Left ventricle myocardium inferior (tissue), 1 donor: Measurements from ENCODE around the gene TSHZ2. TPM values are rescaled to one million over a fixed set of nuclear protein-coding genes. Genes with fewer than 3 reads are reported as not detected.
"Not testable (repeated sequence)": the region's sequence is repeated elsewhere in the genome, so short reads cannot be mapped to it uniquely, and the experiment has no call there.

Experiments used
- DNase-seq: peaks from one replicate; pipeline ENCODE4 v3.0.0-alpha.2; 2020
- H3K27ac ChIP-seq: fragments of 200-600 bp; replicated peaks from 2 replicates; pipeline ENCODE4 v1.8.0; 2021
- H3K27me3 ChIP-seq: fragments of 200-600 bp; 2 replicates; pipeline ENCODE4 v1.8.0; 2021; ENCODE audit warnings: low read depth
- H3K36me3 ChIP-seq: fragments of 200-600 bp; 2 replicates; pipeline ENCODE4 v1.8.0; 2021
- H3K4me1 ChIP-seq: fragments of 200-600 bp; 2 replicates; pipeline ENCODE4 v1.8.0; 2021
- H3K4me3 ChIP-seq: fragments of 200-600 bp; 2 replicates; pipeline ENCODE4 v1.8.0; 2021; ENCODE audit warnings: mild to moderate bottlenecking, moderate library complexity
- H3K9me3 ChIP-seq: fragments of 200-600 bp; replicated peaks from 2 replicates; pipeline ENCODE4 v1.8.0; 2021
- intact Hi-C: fragments of 100-400 bp; cut with micrococcal nuclease; formaldehyde crosslinking; loops from one replicate; pipeline ENCODE4 v1.11.0; 2022
- total RNA-seq: library from RNA; stranded (reverse); fragmentation: NEBNext Ultra II Directional; extraction: Animal tissue kit (Norgen Biotek cat#: 25700); gene quantifications from one replicate; pipeline ENCODE4 v1.2.1, GENCODE V29; 2021
- TF ChIP-seq, protein P1 (sequence below): fragments of 200-600 bp; IDR thresholded peaks from 2 replicates; pipeline ENCODE4 v1.8.0; 2021; ENCODE audit warnings: antibody characterized with exemption, mild to moderate bottlenecking, borderline replicate concordance
- donor health status: DM: no; HTN: yes; CAD: no; lungs with severe emphysema.

Gene TSHZ2
- total RNA-seq, 1 donor from 2014 or later: 3.1 TPM

DNA sequence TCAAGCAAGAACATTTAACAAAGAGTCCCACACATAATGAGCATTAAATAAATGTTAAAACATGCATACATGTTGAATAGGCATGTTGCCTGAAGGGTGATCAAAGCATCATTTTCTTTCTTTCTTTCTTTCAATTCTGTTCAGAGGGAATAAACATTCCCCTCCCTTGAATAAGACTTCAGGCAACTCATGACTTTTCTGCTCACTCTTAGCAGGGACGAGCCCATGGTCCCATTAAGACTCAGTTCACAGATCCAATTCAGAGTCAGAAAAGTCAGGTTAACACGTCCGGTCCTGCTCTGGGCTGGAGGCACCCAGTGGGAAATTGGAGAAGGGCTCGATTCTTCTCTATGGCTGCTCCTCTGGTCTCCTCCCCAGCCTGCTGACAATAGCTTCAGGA, 439.7 kb downstream of the TSHZ2 start:
- intact Hi-C loops: no loop called here

DNA sequence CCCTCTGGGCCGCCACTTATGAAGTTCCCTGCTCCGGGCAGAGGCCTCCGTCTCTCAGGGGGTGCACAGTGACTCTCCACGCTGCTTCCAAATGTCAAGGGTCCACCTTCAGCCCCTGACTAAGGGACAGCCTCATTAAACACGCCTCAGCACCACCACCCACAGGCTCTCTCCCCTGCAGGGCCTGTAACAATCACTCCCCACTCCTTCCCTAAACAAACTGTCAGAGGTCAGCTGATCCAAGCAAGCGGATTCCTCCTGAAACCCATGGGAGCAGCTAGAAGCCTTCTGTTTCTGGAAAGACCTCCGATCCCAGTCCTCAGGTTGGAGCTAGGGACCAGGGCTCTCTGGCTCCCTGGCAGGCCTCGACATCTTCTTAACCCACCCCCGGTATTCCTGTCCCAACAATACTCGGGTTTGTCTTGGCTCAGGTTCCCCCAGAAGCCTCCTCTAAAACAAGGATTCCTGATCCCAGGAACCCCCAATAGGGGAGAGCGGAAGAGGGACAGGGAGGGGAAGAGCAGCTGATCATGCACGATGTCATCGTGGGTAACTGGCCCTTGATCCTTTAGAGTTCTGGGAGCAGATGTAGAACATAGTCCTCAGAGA, 440.5 kb downstream of the TSHZ2 start:
- Histone ChIP-seq H3K4me1 (peaks cover 14% of the 10 kb centered on the region), H3K36me3 (no peaks in the 10 kb centered on the region), H3K4me3 (no peak overlapping the region), H3K27ac (no peak overlapping the region), H3K9me3 (no peaks in the 10 kb centered on the region), H3K27me3 (no peaks in the 10 kb centered on the region)
- intact Hi-C loops: no loop called here
- DNase-seq: no peak
- TF ChIP-seq, protein P1, sequence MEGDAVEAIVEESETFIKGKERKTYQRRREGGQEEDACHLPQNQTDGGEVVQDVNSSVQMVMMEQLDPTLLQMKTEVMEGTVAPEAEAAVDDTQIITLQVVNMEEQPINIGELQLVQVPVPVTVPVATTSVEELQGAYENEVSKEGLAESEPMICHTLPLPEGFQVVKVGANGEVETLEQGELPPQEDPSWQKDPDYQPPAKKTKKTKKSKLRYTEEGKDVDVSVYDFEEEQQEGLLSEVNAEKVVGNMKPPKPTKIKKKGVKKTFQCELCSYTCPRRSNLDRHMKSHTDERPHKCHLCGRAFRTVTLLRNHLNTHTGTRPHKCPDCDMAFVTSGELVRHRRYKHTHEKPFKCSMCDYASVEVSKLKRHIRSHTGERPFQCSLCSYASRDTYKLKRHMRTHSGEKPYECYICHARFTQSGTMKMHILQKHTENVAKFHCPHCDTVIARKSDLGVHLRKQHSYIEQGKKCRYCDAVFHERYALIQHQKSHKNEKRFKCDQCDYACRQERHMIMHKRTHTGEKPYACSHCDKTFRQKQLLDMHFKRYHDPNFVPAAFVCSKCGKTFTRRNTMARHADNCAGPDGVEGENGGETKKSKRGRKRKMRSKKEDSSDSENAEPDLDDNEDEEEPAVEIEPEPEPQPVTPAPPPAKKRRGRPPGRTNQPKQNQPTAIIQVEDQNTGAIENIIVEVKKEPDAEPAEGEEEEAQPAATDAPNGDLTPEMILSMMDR: no peak

More for the DNA sequence above, 439.7 kb downstream of the TSHZ2 start:
- no peaks in the 10 kb centered on the region for H3K9me3 ChIP-seq
- H3K4me3 ChIP-seq: no peak overlapping the region
- DNase-seq: no peak
- peaks cover 14% of the 10 kb centered on the region for H3K4me1 ChIP-seq
- H3K27me3 ChIP-seq: no peaks in the 10 kb centered on the region
- no peaks in the 10 kb centered on the region for H3K36me3 ChIP-seq
- TF ChIP-seq, protein P1: no peak
- no peak overlapping the region for H3K27ac ChIP-seq

DNA sequence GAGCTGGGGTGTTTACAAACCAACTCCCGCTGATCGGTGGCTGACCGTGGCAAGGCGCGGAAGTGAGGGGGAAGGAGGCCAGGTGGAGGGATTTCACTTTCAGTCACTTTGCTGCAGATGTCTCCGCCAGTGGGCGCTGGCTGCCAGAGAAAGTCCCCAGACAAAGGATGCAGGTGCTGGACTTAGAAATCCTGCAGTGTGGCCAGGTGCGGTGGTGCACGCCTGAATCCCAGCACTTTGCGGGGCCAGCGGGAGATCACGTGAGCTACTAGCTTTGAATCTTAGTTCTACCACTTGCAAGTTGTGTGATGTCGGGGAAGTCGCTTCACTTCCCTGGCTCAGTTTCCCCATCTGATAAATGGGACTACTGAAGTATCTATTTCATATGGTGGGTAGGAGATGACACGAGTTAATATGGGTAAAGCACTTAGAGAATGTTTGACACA, 441.1 kb downstream of the TSHZ2 start:
- no peak for DNase-seq
- H3K4me3 ChIP-seq: no peak overlapping the region
- no peaks in the 10 kb centered on the region for H3K27me3 ChIP-seq
- no peaks in the 10 kb centered on the region for H3K9me3 ChIP-seq
- TF ChIP-seq, protein P1: peak; percentile 13
- no peaks in the 10 kb centered on the region for H3K36me3 ChIP-seq
- intact Hi-C loops: no loop called here
- no peak overlapping the region for H3K27ac ChIP-seq
- peaks cover 10% of the 10 kb centered on the region for H3K4me1 ChIP-seq

DNA sequence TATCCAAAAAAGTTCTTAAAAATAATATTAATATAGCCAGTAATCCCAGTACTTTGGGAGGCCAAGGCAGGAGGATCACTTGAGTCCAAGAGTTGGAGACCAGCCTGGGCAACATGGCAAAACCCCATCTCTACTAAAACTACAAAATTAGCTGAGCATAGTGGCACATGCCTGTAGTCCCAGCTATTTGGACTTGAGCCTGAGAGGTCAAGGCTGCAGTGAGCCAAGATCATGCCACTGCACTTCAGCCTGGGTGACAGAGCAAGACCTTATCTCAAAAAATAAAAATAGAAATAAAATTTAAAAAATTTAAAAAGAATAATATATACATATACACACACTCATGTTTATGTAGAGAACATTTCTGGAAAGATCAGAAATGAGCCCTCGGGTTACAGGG, 441.7 kb downstream of the TSHZ2 start:
- H3K27me3 ChIP-seq, H3K4me3 ChIP-seq, intact Hi-C loops, H3K4me1 ChIP-seq, H3K9me3 ChIP-seq, DNase-seq, H3K36me3 ChIP-seq: not testable (repeated sequence)
- peak overlapping the region; percentile 36 for H3K27ac ChIP-seq

DNA sequence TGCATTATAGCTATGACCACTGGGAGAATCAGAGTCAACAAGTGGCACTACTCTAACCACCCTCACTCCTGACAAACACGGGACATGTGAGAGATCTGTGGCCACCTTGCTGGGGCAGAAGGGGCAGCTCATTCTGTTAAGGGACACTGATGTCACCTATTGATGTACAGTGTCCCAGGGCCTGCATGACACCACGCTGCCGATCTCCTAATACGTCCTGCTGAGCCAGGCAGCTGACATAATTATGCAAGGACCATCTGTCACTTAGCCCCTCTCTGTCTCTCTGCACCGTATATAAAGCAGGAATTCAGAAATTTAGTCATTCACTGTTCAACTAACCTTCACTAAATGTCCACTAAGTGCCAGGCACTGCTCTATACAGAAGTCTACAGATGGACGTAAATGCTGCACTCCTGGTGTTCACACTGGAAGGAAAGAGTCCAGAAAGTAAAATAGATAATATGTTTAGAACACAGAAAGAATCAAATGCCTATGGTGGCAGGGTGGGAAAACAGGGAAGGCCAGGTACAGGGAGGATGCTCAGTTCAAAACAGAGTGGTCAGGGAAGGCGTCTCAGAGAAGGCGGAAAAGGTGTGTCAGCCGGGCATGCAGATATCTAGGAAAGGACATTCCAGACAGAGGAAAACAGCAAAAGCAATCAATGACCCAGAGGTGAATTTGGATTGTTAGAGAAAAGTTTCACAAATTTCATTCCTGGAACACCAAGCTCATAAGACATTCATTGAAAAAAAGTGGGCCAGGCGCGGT, 447.7 kb downstream of the TSHZ2 start:
- Histone ChIP-seq H3K9me3 (peaks cover 4% of the 10 kb centered on the region), H3K4me1 (no peaks in the 10 kb centered on the region), H3K36me3 (no peaks in the 10 kb centered on the region), H3K4me3 (no peak overlapping the region), H3K27me3 (no peaks in the 10 kb centered on the region), H3K27ac (no peak overlapping the region)
- no peak for DNase-seq
- TF ChIP-seq, protein P1: no peak
- intact Hi-C loops: no loop called here

DNA sequence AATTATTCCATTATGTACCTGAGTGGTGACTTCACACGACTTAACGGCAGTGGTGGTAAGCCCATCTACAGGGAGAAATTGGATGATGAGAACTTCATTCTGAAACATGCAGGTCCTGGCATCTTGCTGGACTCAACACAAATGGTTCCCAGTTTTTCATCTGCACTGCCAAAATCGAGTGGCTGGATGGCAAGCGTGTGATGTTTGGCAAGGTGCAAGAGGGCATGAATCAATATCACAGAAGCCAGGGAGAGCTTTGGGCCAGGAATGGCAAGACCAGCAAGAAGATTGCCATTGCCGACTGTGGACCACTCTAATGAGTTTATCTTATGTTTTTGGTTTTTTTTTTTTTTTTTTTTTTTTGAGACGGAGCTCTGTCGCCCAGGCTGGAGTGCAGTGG, 449.2 kb downstream of the TSHZ2 start:
- Histone ChIP-seq H3K36me3 (no peaks in the 10 kb centered on the region), H3K4me1 (no peaks in the 10 kb centered on the region), H3K27me3 (no peaks in the 10 kb centered on the region), H3K4me3 (no peak overlapping the region), H3K9me3 (peaks cover 6% of the 10 kb centered on the region), H3K27ac (no peak overlapping the region)
- no peak for DNase-seq
- TF ChIP-seq, protein P1: no peak
- intact Hi-C loops: no loop called here
